Measurements from ENCODE around the gene ADAMTS19.

The ADAMTS19 gene

DNA sequence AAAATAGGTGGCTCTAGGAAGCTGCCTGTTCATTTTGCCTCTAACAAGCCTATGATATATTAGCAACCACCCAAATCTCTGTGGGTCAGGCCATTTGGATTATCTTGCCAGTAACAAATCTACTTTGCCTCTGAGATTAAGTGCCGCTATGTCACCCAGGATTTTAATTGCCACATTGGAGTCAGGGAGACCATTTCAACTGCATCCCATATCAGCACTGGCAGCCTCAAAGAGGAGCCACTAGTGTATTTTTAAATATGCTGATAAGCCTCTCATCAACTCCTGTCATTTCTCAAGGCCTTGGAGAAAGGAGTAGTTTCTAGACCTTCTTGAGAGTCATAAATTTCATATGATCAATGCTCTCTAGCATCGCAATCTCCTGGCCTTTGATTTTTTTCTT, 12.1 kb upstream of the ADAMTS19 start:
- no peaks in the 10 kb centered on the region for H3K36me3 ChIP-seq
- H3K9me3 ChIP-seq, result no peaks in the 10 kb centered on the region
- DNase-seq, result no peak
- TF ChIP-seq CTCF (IDR thresholded peaks at IDR 0.05; ENCODE audit: low read depth, low read length), result no peak
- peaks cover 13% of the 10 kb centered on the region for H3K4me1 ChIP-seq
- no peak overlapping the region for H3K4me3 ChIP-seq (ENCODE audit: low read depth, low read length)
- H3K27me3 ChIP-seq, result no peaks in the 10 kb centered on the region

GRCh38 chr5:129448654-129449053, 11.4 kb upstream of the ADAMTS19 start:
- peaks cover 9% of the 10 kb centered on the region for H3K4me1 ChIP-seq
- no peak for TF ChIP-seq CTCF (IDR thresholded peaks at IDR 0.05; ENCODE audit: low read depth, low read length)
- no peaks in the 10 kb centered on the region for H3K27me3 ChIP-seq

DNA sequence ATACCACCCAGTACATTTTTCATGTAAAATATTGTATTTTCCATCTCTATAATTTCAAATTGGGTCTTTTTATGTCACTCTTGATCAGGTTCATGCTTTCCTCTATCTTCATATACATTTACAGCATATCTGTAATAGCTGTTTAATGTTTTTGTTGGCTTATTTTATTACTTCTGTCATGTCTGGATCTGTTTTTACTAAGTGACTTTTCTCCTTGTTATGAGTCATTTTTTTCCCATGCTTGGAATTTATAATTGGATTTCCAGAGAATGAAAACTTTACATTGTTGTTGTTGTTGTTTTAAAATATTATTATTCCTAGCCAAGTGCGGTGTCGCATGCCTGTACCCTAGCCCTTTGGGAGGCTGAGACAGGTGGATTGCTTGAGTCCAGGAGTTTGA, 5.6 kb upstream of the ADAMTS19 start:
- Histone ChIP-seq H3K27me3 (no peaks in the 10 kb centered on the region), H3K36me3 (no peaks in the 10 kb centered on the region), H3K4me3 (ENCODE audit: low read depth, low read length) (no peak overlapping the region), H3K9me3 (no peaks in the 10 kb centered on the region), H3K4me1 (peaks cover 32% of the 10 kb centered on the region)
- DNase-seq, result no peak
- TF ChIP-seq CTCF (IDR thresholded peaks at IDR 0.05; ENCODE audit: low read depth, low read length), result no peak

More at GRCh38 chr5:129448654-129449053, 11.4 kb upstream of the ADAMTS19 start:
- Histone ChIP-seq H3K9me3 (no peaks in the 10 kb centered on the region), H3K36me3 (no peaks in the 10 kb centered on the region), H3K4me3 (ENCODE audit: low read depth, low read length) (no peak overlapping the region)
- DNase-seq, result no peak

DNA sequence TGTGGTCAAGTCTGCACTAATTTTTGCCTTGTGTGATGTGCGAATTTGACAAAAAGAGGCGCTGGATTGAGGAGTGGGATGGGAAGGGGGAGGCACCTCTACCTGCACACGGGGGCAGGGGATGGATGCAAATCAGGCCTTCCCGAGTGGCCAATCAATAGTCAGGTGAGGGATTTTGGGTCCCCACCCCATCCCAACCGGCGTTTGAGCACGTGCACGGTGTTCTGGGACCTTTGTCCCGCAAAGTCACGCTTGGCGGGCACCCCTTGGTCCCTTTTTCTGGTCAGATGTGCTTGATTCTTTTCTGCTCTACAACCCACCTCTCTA, 685 bp upstream of the ADAMTS19 start:
- Histone ChIP-seq H3K27me3 (no peaks in the 10 kb centered on the region), H3K9me3 (no peaks in the 10 kb centered on the region), H3K4me3 (ENCODE audit: low read depth, low read length) (peak overlapping the region; percentile 80), H3K36me3 (peaks cover 19% of the 10 kb centered on the region), H3K4me1 (peaks cover 32% of the 10 kb centered on the region)
- no peak for TF ChIP-seq CTCF (IDR thresholded peaks at IDR 0.05; ENCODE audit: low read depth, low read length)
- no peak for DNase-seq

GRCh38 chr5:129460672-129460935, 506 bp downstream of the ADAMTS19 start:
- no peaks in the 10 kb centered on the region for H3K9me3 ChIP-seq
- DNase-seq, result no peak
- TF ChIP-seq CTCF (IDR thresholded peaks at IDR 0.05; ENCODE audit: low read depth, low read length), result no peak
- peak overlapping the region; percentile 99 for H3K4me3 ChIP-seq (ENCODE audit: low read depth, low read length)
- H3K27me3 ChIP-seq, result no peaks in the 10 kb centered on the region
- H3K4me1 ChIP-seq, result peaks cover 30% of the 10 kb centered on the region
- peaks cover 26% of the 10 kb centered on the region for H3K36me3 ChIP-seq

DNA sequence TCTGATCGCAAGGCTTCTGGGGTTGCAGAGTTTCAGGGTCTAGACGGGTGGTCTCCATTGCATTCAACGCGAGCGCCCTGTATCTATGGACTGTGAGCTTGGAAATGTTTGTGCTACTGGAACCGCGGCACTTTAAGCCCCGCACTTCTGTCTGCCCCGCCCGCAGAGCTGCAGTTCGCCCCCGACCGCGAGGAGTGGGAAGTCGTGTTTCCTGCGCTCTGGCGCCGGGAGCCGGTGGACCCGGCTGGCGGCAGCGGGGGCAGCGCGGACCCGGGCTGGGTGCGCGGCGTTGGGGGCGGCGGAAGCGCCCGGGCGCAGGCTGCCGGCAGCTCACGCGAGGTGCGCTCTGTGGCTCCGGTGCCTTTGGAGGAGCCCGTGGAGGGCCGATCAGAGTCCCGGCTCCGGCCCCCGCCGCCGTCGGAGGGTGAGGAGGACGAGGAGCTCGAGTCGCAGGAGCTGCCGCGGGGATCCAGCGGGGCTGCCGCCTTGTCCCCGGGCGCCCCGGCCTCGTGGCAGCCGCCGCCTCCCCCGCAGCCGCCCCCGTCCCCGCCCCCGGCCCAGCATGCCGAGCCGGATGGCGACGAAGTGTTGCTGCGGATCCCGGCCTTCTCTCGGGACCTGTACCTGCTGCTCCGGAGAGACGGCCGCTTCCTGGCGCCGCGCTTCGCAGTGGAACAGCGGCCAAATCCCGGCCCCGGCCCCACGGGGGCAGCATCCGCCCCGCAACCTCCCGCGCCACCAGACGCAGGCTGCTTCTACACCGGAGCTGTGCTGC, 1.0 kb downstream of the ADAMTS19 start:
- no peaks in the 10 kb centered on the region for H3K27me3 ChIP-seq
- H3K4me1 ChIP-seq, result peaks cover 29% of the 10 kb centered on the region
- H3K36me3 ChIP-seq, result peaks cover 32% of the 10 kb centered on the region
- no peaks in the 10 kb centered on the region for H3K9me3 ChIP-seq
- H3K4me3 ChIP-seq (ENCODE audit: low read depth, low read length), result peak overlapping the region; percentile 99
- peak; percentile 87 for DNase-seq
- peak; percentile 68 for TF ChIP-seq CTCF (IDR thresholded peaks at IDR 0.05; ENCODE audit: low read depth, low read length)

Measured in BE2C (cell line).